Bronchial epithelial cell (primary cell): ENCODE results near the gene SAA1. TPM values are rescaled to one million over a fixed set of nuclear protein-coding genes. Genes with fewer than 3 reads are reported as not detected.

ENCODE experiments used
- DNase-seq: peaks from one replicate; pipeline ENCODE4 v3.0.0-alpha.2; 2010; ENCODE audit warnings: low read depth
- FAIRE-seq: peaks from 2 replicates; lab custom pipeline; 2011; peaks lifted over from hg19 to GRCh38; lab: Jason Lieb, UNC
- H3K27me3 ChIP-seq: 2 replicates; pipeline ENCODE4 v1.5.1; 2011; ENCODE audit warnings: low read length; ENCODE audit not compliant: control insufficient read depth, insufficient read depth
- H3K36me3 ChIP-seq: 2 replicates; pipeline ENCODE4 v1.5.1; 2011; ENCODE audit warnings: low read length; ENCODE audit not compliant: control insufficient read depth, insufficient read depth
- H3K4me3 ChIP-seq: 2 replicates; pipeline ENCODE4 v1.5.1; 2011; ENCODE audit warnings: mild to moderate bottlenecking, low read depth, low read length, control low read depth
- total RNA-seq: library from RNA; depleted of rRNA; stranded (reverse); fragments of >200 nt; gene quantifications from 2 replicates; pipeline ENCODE4 v1.2.1, GENCODE V29; 2014
- TF ChIP-seq, protein P1 (sequence below): IDR thresholded peaks from 2 replicates; pipeline ENCODE4 v1.5.1; 2011; ENCODE audit warnings: mild to moderate bottlenecking, moderate library complexity, low read length, control low read depth, inconsistent platforms; ENCODE audit not compliant: insufficient read depth, severe bottlenecking

SAA1 gene
- total RNA-seq, 1 donor from 2014 or later = 1.6 TPM

DNA sequence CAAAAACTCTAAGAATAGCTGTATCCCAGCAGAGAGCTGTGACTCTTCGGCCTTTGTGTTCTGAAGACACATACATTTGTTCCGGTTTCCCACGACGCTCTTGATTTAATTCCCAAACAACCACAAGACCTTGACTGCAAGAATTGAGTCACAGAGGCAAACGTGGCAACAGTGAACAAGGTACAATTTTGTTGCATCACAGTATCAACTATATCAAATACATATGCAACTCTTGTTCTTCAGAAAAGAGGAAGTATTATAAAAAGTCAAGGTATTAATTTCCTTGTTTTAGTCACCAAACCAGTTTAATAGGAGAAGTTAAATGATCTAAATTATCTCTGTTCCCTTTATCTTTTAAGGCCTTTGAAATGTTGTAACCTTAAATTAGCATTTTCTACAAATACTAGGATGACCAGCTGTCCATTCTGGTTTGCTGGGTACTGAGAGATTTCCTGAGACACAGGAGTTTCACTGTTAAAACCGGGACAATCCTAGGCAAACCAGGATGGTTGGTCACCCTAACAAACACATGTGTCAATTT is 44.8 kb downstream of the SAA1 start:
- Histone ChIP-seq H3K27me3 (no peaks in the 10 kb centered on the region), H3K36me3 (peaks cover 3% of the 10 kb centered on the region), H3K4me3 (no peak overlapping the region)
- DNase-seq (peak; percentile 95), FAIRE-seq (no peak)
- TF ChIP-seq, protein P1, sequence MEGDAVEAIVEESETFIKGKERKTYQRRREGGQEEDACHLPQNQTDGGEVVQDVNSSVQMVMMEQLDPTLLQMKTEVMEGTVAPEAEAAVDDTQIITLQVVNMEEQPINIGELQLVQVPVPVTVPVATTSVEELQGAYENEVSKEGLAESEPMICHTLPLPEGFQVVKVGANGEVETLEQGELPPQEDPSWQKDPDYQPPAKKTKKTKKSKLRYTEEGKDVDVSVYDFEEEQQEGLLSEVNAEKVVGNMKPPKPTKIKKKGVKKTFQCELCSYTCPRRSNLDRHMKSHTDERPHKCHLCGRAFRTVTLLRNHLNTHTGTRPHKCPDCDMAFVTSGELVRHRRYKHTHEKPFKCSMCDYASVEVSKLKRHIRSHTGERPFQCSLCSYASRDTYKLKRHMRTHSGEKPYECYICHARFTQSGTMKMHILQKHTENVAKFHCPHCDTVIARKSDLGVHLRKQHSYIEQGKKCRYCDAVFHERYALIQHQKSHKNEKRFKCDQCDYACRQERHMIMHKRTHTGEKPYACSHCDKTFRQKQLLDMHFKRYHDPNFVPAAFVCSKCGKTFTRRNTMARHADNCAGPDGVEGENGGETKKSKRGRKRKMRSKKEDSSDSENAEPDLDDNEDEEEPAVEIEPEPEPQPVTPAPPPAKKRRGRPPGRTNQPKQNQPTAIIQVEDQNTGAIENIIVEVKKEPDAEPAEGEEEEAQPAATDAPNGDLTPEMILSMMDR = no peak

DNA sequence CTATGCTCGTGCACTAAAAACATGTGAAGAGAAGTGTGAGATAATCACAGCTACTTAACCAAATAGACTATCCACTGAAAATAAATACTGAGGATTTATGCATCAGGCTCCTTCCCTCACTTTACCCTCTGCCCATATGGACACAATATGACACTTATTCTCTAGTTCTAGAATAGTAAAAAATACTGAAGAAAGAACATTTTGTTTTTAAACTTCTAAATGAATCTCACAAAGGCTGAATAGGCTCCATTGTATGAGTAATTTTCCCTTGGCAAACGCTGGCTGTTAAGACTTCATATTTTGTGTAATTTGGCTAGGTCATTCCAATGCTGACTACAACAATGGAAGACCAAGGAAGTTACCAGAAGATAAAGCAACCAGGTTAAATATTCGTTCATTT is 45.9 kb downstream of the SAA1 start:
- TF ChIP-seq, protein P1 = no peak
- H3K4me3 ChIP-seq = no peak overlapping the region
- no peaks in the 10 kb centered on the region for H3K27me3 ChIP-seq
- H3K36me3 ChIP-seq = peaks cover 3% of the 10 kb centered on the region
- FAIRE-seq (no peak), DNase-seq (peak; percentile 62)

GRCh38 chr11:18312663-18313420 is 46.8 kb downstream of the SAA1 start:
- Histone ChIP-seq H3K27me3 (no peaks in the 10 kb centered on the region), H3K36me3 (peaks cover 3% of the 10 kb centered on the region), H3K4me3 (no peak overlapping the region)
- no peak for FAIRE-seq
- peak; percentile 82 for DNase-seq
- TF ChIP-seq, protein P1 = no peak

GRCh38 chr11:18313965-18314763 is 48.1 kb downstream of the SAA1 start:
- FAIRE-seq = no peak
- Histone ChIP-seq H3K36me3 (peaks cover 3% of the 10 kb centered on the region), H3K4me3 (no peak overlapping the region), H3K27me3 (no peaks in the 10 kb centered on the region)
- TF ChIP-seq, protein P1 = no peak
- DNase-seq = peak; percentile 63

DNA sequence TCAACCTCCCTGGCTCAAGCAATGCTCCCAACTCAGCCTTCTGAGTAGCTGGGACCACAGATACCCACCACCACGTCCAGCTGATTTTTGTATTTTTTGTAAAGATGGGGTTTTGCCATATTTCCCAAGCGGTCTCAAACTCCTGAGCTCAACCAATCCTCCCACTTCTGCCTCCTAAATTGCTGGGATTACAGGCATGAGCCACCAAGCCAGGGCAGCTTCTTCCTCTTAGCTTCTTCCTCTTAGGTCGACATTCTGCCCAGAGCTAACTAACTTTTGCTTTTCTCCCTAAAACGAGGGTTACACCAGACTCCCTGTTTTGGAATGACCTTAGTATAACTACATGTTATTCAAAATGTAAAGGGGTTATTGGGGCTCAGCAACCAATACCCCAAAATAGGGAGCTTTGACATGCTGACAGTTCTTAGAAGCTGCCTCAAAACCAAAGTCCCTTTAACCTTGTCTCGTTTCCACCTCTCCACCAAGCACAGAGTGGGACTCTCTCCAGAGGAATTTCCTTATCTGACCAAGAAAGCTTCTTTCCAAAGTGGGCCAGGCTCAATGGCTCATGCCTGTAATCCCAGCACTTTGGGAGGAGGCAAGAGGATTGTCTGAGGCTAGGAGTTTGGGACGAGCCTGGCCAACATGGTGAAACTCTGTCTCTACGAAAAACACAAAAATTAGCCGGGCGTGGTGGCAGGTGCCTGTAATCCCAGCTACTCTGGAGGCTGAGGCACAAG is 48.9 kb downstream of the SAA1 start:
- DNase-seq (no peak), FAIRE-seq (no peak)
- TF ChIP-seq, protein P1 = no peak
- Histone ChIP-seq H3K4me3 (no peak overlapping the region), H3K27me3 (no peaks in the 10 kb centered on the region), H3K36me3 (no peaks in the 10 kb centered on the region)
